Uterus (tissue), 4 donors: Measurements from ENCODE around the gene GNE. TPM values are rescaled to one million over a fixed set of nuclear protein-coding genes. Genes with fewer than 3 reads are reported as not detected.
"Not testable (repeated sequence)": the region's sequence is repeated elsewhere in the genome, so short reads cannot be mapped to it uniquely, and the experiment has no call there.

Experiments used
- DNase-seq, 2 donors: peaks; one replicate each; pipeline ENCODE4 v3.0.0-alpha.2; 2019 to 2020
- H3K27ac ChIP-seq, 2 donors: fragments of 200-600 bp; sonication (generic); 1 replicate in 1 of 2; 2 replicates in 1 of 2; pipeline ENCODE4 v1.5.1; 2016 to 2018
- H3K27me3 ChIP-seq, 2 donors: fragments of 200-600 bp; sonication (generic); one replicate each; pipeline ENCODE4 v1.5.1; 2018 to 2019; ENCODE audit warnings: control low read depth in 1 of 2
- H3K36me3 ChIP-seq, 2 donors: fragments of 200-600 bp; sonication (generic); one replicate each; pipeline ENCODE4 v1.5.1; 2019; ENCODE audit warnings: control low read depth in 1 of 2
- H3K4me1 ChIP-seq, 2 donors: fragments of 200-600 bp; sonication (generic); one replicate each; pipeline ENCODE4 v1.5.1; 2018 to 2019; ENCODE audit warnings: control low read depth in 1 of 2
- H3K4me3 ChIP-seq, 2 donors: fragments of 200-600 bp; sonication (generic); 1 replicate in 1 of 2; 2 replicates in 1 of 2; pipeline ENCODE4 v1.5.1; 2018 to 2019; ENCODE audit warnings: mild to moderate bottlenecking in 1 of 2
- H3K9me3 ChIP-seq, 2 donors: fragments of 200-600 bp; sonication (generic); one replicate each; pipeline ENCODE4 v1.5.1; 2019; ENCODE audit warnings: control low read depth in 1 of 2
- CTCF ChIP-seq, 4 experiments: fragments of 200-600 bp in 2 of 4; fragments of 450-650 bp in 2 of 4; sonication (generic) in 2 of 4; IDR thresholded peaks; one replicate each; pipeline ENCODE4 v1.5.1; 2016 to 2019; ENCODE audit warnings: antibody characterized with exemption in 4 of 4, mild to moderate bottlenecking in 2 of 4, moderate library complexity in 1 of 4
- POLR2A ChIP-seq, 2 donors: fragments of 450-650 bp; IDR thresholded peaks; one replicate each; pipeline ENCODE4 v1.6.1; 2016; ENCODE audit warnings: antibody characterized with exemption in 2 of 2, mild to moderate bottlenecking in 1 of 2, moderate library complexity in 1 of 2
- intact Hi-C: fragments of 100-400 bp; cut with DNase I; formaldehyde crosslinking; loops from one replicate; pipeline ENCODE4 v1.15.1; 2023; ENCODE audit warnings: low total_unique reads
- total RNA-seq, 4 donors: library from RNA; depleted of rRNA in 3 of 4; stranded (reverse); fragments of >200 nt in 3 of 4; gene quantifications; one replicate each; pipeline versions ENCODE4 v1.1.0 to v1.2.4, GENCODE V29; 2014 to 2023
- donor health status: DM: yes; HTN: yes; CAD: no.

Gene GNE
- total RNA-seq, 4 donors from 2014 or later: 10.3 to 42.2 (median 30.0) TPM

- H3K27me3 ChIP-seq: no peaks in the 10 kb centered on the region
- no peaks in the 10 kb centered on the region for H3K36me3 ChIP-seq
- peak within 1 kb of the TSS; percentile 90 to 93 for H3K27ac ChIP-seq
- intact Hi-C loops: no loop called here
- TF ChIP-seq POLR2A (IDR thresholded peaks at IDR 0.05): peak; percentile 81 to 84
- TF ChIP-seq CTCF (IDR thresholded peaks at IDR 0.05): peak; percentile 60 to 65 (median 61)
- H3K4me3 ChIP-seq: peak within 1 kb of the TSS; percentile 83 to 98
- DNase-seq: peak; percentile 94 to 97
- H3K4me1 ChIP-seq: peaks cover 0 to 18% of the 10 kb centered on the region in 2 donors
- no peaks in the 10 kb centered on the region for H3K9me3 ChIP-seq
Observed at GRCh38 chr9:36190388-36191289, 67.6 kb downstream of the GNE start, which contains the start of gene CLTA. Gene CLTA, plus strand, starts transcription at chr9:36190921. Its CDS starts 136 bp downstream, at chr9:36191057.

- intact Hi-C loops: no loop called here
- H3K27me3 ChIP-seq: no peaks in the 10 kb centered on the region
- DNase-seq: no peak
- peak overlapping the region; percentile 90 to 93 for H3K27ac ChIP-seq
- peak overlapping the region; percentile 83 to 98 for H3K4me3 ChIP-seq
- H3K36me3 ChIP-seq: no peaks in the 10 kb centered on the region
- no peaks in the 10 kb centered on the region for H3K9me3 ChIP-seq
- H3K4me1 ChIP-seq: peaks cover 0 to 18% of the 10 kb centered on the region in 2 donors
- TF ChIP-seq CTCF (IDR thresholded peaks at IDR 0.05) (no peak), POLR2A (IDR thresholded peaks at IDR 0.05) (no peak)
Observed at GRCh38 chr9:36189976-36190375, 68.3 kb downstream of the GNE start.

GRCh38 chr9:36188212-36188611 lies 70.0 kb downstream of the GNE start:
- H3K4me1 ChIP-seq: peaks cover 0 to 10% of the 10 kb centered on the region in 2 donors
- H3K27me3 ChIP-seq: no peaks in the 10 kb centered on the region
- H3K27ac ChIP-seq: no peak overlapping the region
- DNase-seq: no peak
- no peak overlapping the region for H3K4me3 ChIP-seq
- intact Hi-C loops: no loop called here
- H3K9me3 ChIP-seq: no peaks in the 10 kb centered on the region
- TF ChIP-seq CTCF (IDR thresholded peaks at IDR 0.05): no peak
- no peak for TF ChIP-seq POLR2A (IDR thresholded peaks at IDR 0.05)
- no peaks in the 10 kb centered on the region for H3K36me3 ChIP-seq

GRCh38 chr9:36187414-36187813 lies 70.8 kb downstream of the GNE start:
- peaks cover 0 to 6% of the 10 kb centered on the region in 2 donors for H3K4me1 ChIP-seq
- H3K9me3 ChIP-seq: no peaks in the 10 kb centered on the region
- H3K36me3 ChIP-seq: no peaks in the 10 kb centered on the region
- no peak overlapping the region for H3K27ac ChIP-seq
- no peaks in the 10 kb centered on the region for H3K27me3 ChIP-seq
- intact Hi-C loops: no loop called here
- TF ChIP-seq CTCF (IDR thresholded peaks at IDR 0.05) (no peak), POLR2A (IDR thresholded peaks at IDR 0.05) (no peak)
- no peak overlapping the region for H3K4me3 ChIP-seq
- DNase-seq: no peak

- H3K4me3 ChIP-seq, intact Hi-C loops, H3K27ac ChIP-seq, H3K4me1 ChIP-seq, DNase-seq, H3K36me3 ChIP-seq, H3K9me3 ChIP-seq, H3K27me3 ChIP-seq: not testable (repeated sequence)
Observed at GRCh38 chr9:36180243-36180642, 78.0 kb downstream of the GNE start.
